CD4-positive, alpha-beta T cell (primary cell): ENCODE measurements around the gene ERP44. TPM values are rescaled to one million over a fixed set of nuclear protein-coding genes. Genes with fewer than 3 reads are reported as not detected.

Experiments
- ATAC-seq: fragments of 200-7000 bp; cut with Tn5 transposase; one replicate; pipeline ENCODE4 v1.10.0; 2022; ENCODE audit warnings: mild to moderate bottlenecking; ENCODE audit not compliant: poor library complexity
- CTCF ChIA-PET: fragments of 350-600 bp; sonication (Branson Sonifier 250); formaldehyde crosslinking; loops from one replicate; lab custom pipeline; 2021; ENCODE audit warnings: antibody characterized with exemption, inconsistent platforms; lab: Charles Lee
- POLR2A ChIA-PET: fragments of 350-600 bp; sonication (Branson Sonifier 250); formaldehyde crosslinking; loops from one replicate; lab custom pipeline; 2021; ENCODE audit warnings: antibody characterized with exemption, inconsistent platforms; lab: Charles Lee
- DNase-seq, 14 experiments: peaks; one replicate each; pipeline ENCODE4 v3.0.0-alpha.2; 2013 to 2020; ENCODE audit warnings: mixed read lengths in 2 of 14
- H3K27ac ChIP-seq, 2 donors: one replicate each; pipeline versions ENCODE4 v1.5.1 to v1.7.0; 2013; ENCODE audit warnings: low read length in 2 of 2, low read depth in 1 of 2, mild to moderate bottlenecking in 1 of 2
- H3K27me3 ChIP-seq, 2 experiments: 1 replicate in 1 of 2; 2 replicates in 1 of 2; pipeline versions ENCODE4 v1.6.1 to v1.7.0; 2013; ENCODE audit warnings: low read length in 2 of 2, control low read depth in 1 of 2, mild to moderate bottlenecking in 1 of 2, moderate library complexity in 1 of 2; ENCODE audit not compliant: insufficient read depth in 2 of 2, control insufficient read depth in 1 of 2
- H3K36me3 ChIP-seq: one replicate; pipeline ENCODE4 v1.6.1; 2013; ENCODE audit warnings: low read length, control low read depth; ENCODE audit not compliant: insufficient read depth
- H3K4me1 ChIP-seq: one replicate; pipeline ENCODE4 v1.6.1; 2013; ENCODE audit warnings: low read length, control low read depth; ENCODE audit not compliant: insufficient read depth
- H3K4me3 ChIP-seq: one replicate; pipeline ENCODE4 v1.5.1; 2013; ENCODE audit warnings: mild to moderate bottlenecking, low read length, moderate library complexity
- H3K9me3 ChIP-seq, 2 experiments: 1 replicate in 1 of 2; 2 replicates in 1 of 2; pipeline versions ENCODE4 v1.6.1 to v1.7.0; 2013; ENCODE audit warnings: low read length in 2 of 2, mild to moderate bottlenecking in 2 of 2, control low read depth in 1 of 2, moderate library complexity in 1 of 2; ENCODE audit not compliant: control insufficient read depth in 1 of 2, insufficient read depth in 1 of 2
- H3K27ac Mint-ChIP-seq: one replicate; pipeline ENCODE4 v1.8.0; 2020; ENCODE audit warnings: mixed read lengths
- H3K27me3 Mint-ChIP-seq: one replicate; pipeline ENCODE4 v1.8.0; 2021; ENCODE audit warnings: mixed read lengths
- H3K36me3 Mint-ChIP-seq: one replicate; pipeline ENCODE4 v1.8.0; 2021; ENCODE audit warnings: low read depth, mixed read lengths
- H3K4me1 Mint-ChIP-seq: one replicate; pipeline ENCODE4 v1.8.0; 2021; ENCODE audit warnings: low read depth, mixed read lengths
- H3K4me3 Mint-ChIP-seq: one replicate; pipeline ENCODE4 v1.8.0; 2020; ENCODE audit warnings: mild to moderate bottlenecking, mixed read lengths
- H3K9me3 Mint-ChIP-seq: one replicate; pipeline ENCODE4 v1.8.0; 2020; ENCODE audit warnings: mixed read lengths
- intact Hi-C, 2 experiments: fragments of 100-400 bp; cut with DNase I in 1 of 2; cut with micrococcal nuclease in 1 of 2; formaldehyde crosslinking; loops; one replicate each; pipeline versions ENCODE4 v1.15.1 to v1.9.0; 2023 to 2025; cut with DNase I, micrococcal nuclease
- total RNA-seq, 174 experiments: library from RNA in 2 of 174; stranded (reverse) in 2 of 174; gene quantifications; one replicate each; pipeline ENCODE4 v1.2.3 and lab custom pipeline; 2021 to 2026
- TF ChIP-seq, protein P1 (sequence below): fragments of 200-600 bp; IDR thresholded peaks from one replicate; pipeline ENCODE4 v1.8.0; 2022; ENCODE audit warnings: antibody characterized with exemption, mild to moderate bottlenecking

ERP44 gene
- total RNA-seq, 2 experiments from 2014 or later, result 6.8 to 7.1 TPM

DNA sequence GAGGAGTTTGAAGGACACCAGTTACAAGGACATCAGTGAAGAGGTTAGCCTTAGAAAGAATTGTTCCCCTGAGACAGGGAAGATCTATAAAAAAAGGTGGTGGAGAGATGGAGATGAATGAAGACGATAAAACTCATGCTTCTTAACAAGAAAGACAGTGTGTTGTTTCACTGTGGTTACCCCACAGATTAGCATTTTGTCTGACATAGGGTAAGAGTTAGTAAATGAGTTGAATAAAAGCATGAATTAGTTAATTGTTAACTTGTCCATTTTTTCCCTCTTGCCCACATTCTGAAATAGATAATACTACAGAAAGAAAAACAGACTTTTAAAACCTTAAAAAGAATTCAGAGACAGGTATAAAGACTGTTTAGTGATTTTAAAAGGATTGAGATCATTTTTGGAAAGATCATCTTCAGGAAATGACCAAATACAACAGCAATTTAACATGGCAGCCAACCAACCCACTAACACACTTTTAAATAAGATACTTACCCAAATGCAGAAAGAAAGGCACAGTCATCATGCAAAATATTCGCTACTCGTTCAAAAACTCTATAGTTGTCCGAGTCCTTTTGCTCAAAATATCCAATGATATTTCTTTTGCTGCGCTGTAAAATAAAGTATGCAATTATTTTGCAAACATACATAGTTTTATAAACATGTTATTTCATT lies 78.5 kb downstream of the ERP44 start:
- intact Hi-C loops, result loop anchor here in 1 of 2 experiments (10.0 kb wide), 1 partner anchor 755 kb away; no protein-coding TSS in a partner anchor
- ATAC-seq, result no peak
- DNase-seq, result no peak
- H3K4me3 Mint-ChIP-seq, result no peak overlapping the region
- Histone ChIP-seq H3K27me3 (no peaks in the 10 kb centered on the region), H3K4me3 (no peak overlapping the region), H3K9me3 (no peaks in the 10 kb centered on the region), H3K4me1 (no peaks in the 10 kb centered on the region), H3K27ac (no peak overlapping the region), H3K36me3 (peaks cover 58% of the 10 kb centered on the region)
- TF ChIP-seq, protein P1, sequence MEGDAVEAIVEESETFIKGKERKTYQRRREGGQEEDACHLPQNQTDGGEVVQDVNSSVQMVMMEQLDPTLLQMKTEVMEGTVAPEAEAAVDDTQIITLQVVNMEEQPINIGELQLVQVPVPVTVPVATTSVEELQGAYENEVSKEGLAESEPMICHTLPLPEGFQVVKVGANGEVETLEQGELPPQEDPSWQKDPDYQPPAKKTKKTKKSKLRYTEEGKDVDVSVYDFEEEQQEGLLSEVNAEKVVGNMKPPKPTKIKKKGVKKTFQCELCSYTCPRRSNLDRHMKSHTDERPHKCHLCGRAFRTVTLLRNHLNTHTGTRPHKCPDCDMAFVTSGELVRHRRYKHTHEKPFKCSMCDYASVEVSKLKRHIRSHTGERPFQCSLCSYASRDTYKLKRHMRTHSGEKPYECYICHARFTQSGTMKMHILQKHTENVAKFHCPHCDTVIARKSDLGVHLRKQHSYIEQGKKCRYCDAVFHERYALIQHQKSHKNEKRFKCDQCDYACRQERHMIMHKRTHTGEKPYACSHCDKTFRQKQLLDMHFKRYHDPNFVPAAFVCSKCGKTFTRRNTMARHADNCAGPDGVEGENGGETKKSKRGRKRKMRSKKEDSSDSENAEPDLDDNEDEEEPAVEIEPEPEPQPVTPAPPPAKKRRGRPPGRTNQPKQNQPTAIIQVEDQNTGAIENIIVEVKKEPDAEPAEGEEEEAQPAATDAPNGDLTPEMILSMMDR, result no peak
- no peak overlapping the region for H3K27ac Mint-ChIP-seq
- POLR2A ChIA-PET, result no interaction called here
- H3K9me3 Mint-ChIP-seq, result no peaks in the 10 kb centered on the region
- H3K36me3 Mint-ChIP-seq, result peaks cover 91% of the 10 kb centered on the region
- no peaks in the 10 kb centered on the region for H3K4me1 Mint-ChIP-seq
- no peaks in the 10 kb centered on the region for H3K27me3 Mint-ChIP-seq
- CTCF ChIA-PET, result no interaction called here

DNA sequence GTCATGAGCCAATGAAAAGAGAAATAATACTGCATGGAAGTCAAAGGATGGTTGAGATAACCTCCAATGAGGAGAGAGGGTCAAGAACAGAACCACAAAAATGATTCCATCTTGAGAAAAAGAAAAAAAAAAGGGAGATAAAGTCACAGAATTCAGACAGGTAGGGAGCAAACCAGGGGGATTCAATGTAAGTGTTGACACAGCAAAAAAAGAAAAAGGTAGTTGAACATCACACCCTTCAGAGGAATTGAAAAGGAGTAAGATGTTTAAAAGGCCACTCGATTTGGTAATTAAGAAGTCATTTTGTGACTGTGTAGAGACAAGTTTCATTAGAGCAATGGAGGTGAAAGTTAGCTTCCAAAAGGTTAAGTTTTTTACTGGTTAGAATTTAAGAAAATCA lies 79.3 kb downstream of the ERP44 start:
- Mint-ChIP-seq H3K9me3 (no peaks in the 10 kb centered on the region), H3K4me1 (no peaks in the 10 kb centered on the region), H3K27ac (no peak overlapping the region), H3K36me3 (peaks cover 91% of the 10 kb centered on the region), H3K4me3 (no peak overlapping the region), H3K27me3 (no peaks in the 10 kb centered on the region)
- Histone ChIP-seq H3K36me3 (peaks cover 64% of the 10 kb centered on the region), H3K4me1 (no peaks in the 10 kb centered on the region), H3K27me3 (no peaks in the 10 kb centered on the region), H3K9me3 (no peaks in the 10 kb centered on the region), H3K4me3 (no peak overlapping the region), H3K27ac (no peak overlapping the region)
- TF ChIP-seq, protein P1, result no peak
- ChIA-PET CTCF (no interaction called here), POLR2A (no interaction called here)
- DNase-seq, result no peak
- ATAC-seq, result no peak
- intact Hi-C loops, result loop anchor here (10.0 kb wide), 2 partner anchors 835 to 855 kb away; no protein-coding TSS in a partner anchor

DNA sequence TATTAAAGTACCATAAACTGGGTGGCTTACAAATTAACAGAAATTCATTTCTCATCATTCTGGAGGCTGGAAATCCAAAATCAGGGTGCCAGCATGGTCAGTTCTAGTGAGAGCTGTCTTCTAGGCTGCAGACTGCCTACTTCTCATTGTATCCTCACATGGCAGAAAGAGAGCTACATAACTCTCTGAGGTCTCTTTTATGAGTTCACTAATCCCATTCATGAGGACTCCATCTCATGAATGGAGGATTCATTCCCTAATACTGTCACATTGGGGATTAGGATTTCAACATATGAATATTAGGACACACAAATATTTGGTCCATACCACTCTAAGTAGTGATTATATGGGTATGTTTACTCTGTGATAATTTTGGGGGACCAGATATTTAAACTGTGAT lies 84.0 kb downstream of the ERP44 start:
- no peaks in the 10 kb centered on the region for H3K27me3 Mint-ChIP-seq
- H3K4me1 Mint-ChIP-seq, result no peaks in the 10 kb centered on the region
- POLR2A ChIA-PET, result no interaction called here

More for the DNA sequence above, 84.0 kb downstream of the ERP44 start:
- TF ChIP-seq, protein P1, result no peak
- no peak overlapping the region for H3K4me3 ChIP-seq
- DNase-seq (no peak), ATAC-seq (no peak)
- no peaks in the 10 kb centered on the region for H3K4me1 ChIP-seq
- CTCF ChIA-PET, result no interaction called here
- H3K9me3 ChIP-seq, result peaks cover 0 to 8% of the 10 kb centered on the region in 2 experiments
- no peak overlapping the region for H3K27ac ChIP-seq
- peaks cover 65% of the 10 kb centered on the region for H3K36me3 ChIP-seq
- intact Hi-C loops, result loop anchor here (10.0 kb wide), 2 partner anchors 830 to 850 kb away; no protein-coding TSS in a partner anchor
- no peaks in the 10 kb centered on the region for H3K27me3 ChIP-seq
- Mint-ChIP-seq H3K4me3 (no peak overlapping the region), H3K9me3 (peaks cover 2% of the 10 kb centered on the region), H3K36me3 (peaks cover 87% of the 10 kb centered on the region), H3K27ac (no peak overlapping the region)
